Measurements from ENCODE around the gene SMCO2.

- TF ChIP-seq CSRNP3 (CRISPR knock-in tag; IDR thresholded peaks at IDR 0.05) (no peak), ARNTL (CRISPR knock-in tag; IDR thresholded peaks at IDR 0.05; ENCODE audit: borderline replicate concordance, low read depth) (no peak), OSR1 (CRISPR knock-in tag; IDR thresholded peaks at IDR 0.05) (no peak), CREB5 (CRISPR knock-in tag; IDR thresholded peaks at IDR 0.05; ENCODE audit: low read depth) (no peak), GLIS3 (CRISPR knock-in tag; IDR thresholded peaks at IDR 0.05) (no peak), ZFP3 (CRISPR knock-in tag; IDR thresholded peaks at IDR 0.05) (no peak), RARB (CRISPR knock-in tag; IDR thresholded peaks at IDR 0.05) (no peak), BACH2 (CRISPR knock-in tag; IDR thresholded peaks at IDR 0.05; ENCODE audit: borderline replicate concordance) (no peak), SNAI2 (CRISPR knock-in tag; IDR thresholded peaks at IDR 0.05) (no peak)
Observed at GRCh38 chr12:27511031-27511722, 64.6 kb downstream of the SMCO2 start.

Measured in SK-N-SH treated with all-trans-retinoic acid at 6 μM for 48 hours (cell line).